Fibroblast of lung (primary cell): ENCODE results near the gene SPDL1.

ENCODE experiments used
- EZH2 ChIP-seq: IDR thresholded peaks from 2 replicates; pipeline ENCODE4 v1.5.1; 2012; ENCODE audit warnings: low read length, control low read depth, mild to moderate bottlenecking; ENCODE audit errors: missing control alignments
- TF ChIP-seq, protein P1 (sequence below), 2 donors: IDR thresholded peaks in 1 of 2; conservative IDR thresholded peaks in 1 of 2; 1 replicate in 1 of 2; 2 replicates in 1 of 2; pipeline ENCODE4 v1.5.1; 2011 to 2012; ENCODE audit warnings: low read length in 2 of 2, control low read depth in 1 of 2, inconsistent platforms in 1 of 2, low read depth in 1 of 2, mild to moderate bottlenecking in 1 of 2

- TF ChIP-seq, protein P1, sequence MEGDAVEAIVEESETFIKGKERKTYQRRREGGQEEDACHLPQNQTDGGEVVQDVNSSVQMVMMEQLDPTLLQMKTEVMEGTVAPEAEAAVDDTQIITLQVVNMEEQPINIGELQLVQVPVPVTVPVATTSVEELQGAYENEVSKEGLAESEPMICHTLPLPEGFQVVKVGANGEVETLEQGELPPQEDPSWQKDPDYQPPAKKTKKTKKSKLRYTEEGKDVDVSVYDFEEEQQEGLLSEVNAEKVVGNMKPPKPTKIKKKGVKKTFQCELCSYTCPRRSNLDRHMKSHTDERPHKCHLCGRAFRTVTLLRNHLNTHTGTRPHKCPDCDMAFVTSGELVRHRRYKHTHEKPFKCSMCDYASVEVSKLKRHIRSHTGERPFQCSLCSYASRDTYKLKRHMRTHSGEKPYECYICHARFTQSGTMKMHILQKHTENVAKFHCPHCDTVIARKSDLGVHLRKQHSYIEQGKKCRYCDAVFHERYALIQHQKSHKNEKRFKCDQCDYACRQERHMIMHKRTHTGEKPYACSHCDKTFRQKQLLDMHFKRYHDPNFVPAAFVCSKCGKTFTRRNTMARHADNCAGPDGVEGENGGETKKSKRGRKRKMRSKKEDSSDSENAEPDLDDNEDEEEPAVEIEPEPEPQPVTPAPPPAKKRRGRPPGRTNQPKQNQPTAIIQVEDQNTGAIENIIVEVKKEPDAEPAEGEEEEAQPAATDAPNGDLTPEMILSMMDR (conservative IDR thresholded peaks at IDR 0.05 in 1 of 2, IDR thresholded peaks at IDR 0.05 in 1 of 2; ENCODE audit: low read depth in 1 of 2, low read length in 2 of 2), result no peak
- no peak for TF ChIP-seq EZH2
These were observed 16.5 kb upstream of the SPDL1 start for GRCh38 chr5:169567079-169567478.
